CD4-positive, alpha-beta T cell treated with Interleukin-15 for 1 hour (primary cell): ENCODE measurements around the gene BTN3A1.
"Not testable (repeated sequence)": the region's sequence is repeated elsewhere in the genome, so short reads cannot be mapped to it uniquely, and the experiment has no call there.

Source experiments
- DNase-seq: peaks from one replicate; pipeline ENCODE4 v3.0.0-alpha.2; 2020

BTN3A1 gene

DNA sequence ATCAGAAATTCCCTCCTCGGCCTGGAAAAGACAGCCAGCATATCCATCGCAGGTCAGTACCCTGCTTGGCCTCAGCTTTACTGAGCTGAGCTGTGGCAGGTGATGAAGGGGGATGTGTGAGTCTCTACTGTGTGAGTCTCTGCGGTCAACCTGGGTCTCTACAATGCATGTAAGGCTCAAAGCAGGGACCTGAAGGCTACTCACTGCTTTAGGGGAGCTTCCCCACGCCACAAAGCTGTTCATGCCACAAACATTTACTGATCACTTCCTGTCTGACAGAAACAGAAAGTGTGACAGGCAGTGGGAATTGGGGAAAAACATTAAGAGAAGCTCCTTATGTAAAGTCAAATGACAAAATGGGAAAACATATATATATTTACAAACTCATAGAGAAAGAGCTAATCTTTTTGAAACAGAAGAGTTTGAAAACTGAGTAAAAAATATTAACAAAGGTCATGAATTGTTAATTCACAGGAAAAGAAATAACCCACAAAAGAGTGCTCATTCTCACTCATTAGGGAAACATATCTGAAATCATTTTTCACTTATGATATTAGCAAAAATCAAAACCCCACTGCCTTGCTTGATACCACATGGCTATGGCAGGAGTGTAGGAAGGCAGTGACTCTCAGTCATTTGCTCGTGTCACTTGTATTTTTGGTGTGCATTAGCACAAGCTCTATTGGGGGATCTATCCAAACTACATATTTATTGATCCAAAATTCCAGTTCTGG is 44.0 kb downstream of the BTN3A1 start:
- no peak for DNase-seq

- no peak for DNase-seq
Measured at GRCh38 chr6:26447257-26447656, 45.2 kb downstream of the BTN3A1 start.

DNA sequence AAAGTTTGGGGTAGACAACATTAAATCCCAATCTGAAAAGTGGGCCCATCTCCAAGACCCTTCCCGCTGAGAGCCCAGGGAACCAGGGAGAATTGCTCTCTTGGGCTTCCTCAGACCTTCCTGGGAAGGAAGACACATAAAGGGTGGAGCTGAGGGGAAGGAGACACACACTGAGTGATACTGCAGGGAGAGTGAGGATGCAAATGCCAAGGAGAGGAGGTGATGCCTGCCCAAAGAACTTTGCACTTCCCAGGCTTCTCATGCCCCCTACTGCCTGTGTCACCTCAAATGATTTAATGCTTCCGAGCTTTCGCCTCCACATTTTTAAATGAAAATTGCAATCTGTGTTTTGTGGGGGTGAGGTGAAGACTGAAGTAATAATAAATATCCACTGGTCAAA is 48.2 kb downstream of the BTN3A1 start:
- DNase-seq, result no peak

GRCh38 chr6:26452631-26453235 is 50.7 kb downstream of the BTN3A1 start:
- DNase-seq, result no peak

- no peak for DNase-seq
Measured at GRCh38 chr6:26454631-26455030, 52.6 kb downstream of the BTN3A1 start.

DNA sequence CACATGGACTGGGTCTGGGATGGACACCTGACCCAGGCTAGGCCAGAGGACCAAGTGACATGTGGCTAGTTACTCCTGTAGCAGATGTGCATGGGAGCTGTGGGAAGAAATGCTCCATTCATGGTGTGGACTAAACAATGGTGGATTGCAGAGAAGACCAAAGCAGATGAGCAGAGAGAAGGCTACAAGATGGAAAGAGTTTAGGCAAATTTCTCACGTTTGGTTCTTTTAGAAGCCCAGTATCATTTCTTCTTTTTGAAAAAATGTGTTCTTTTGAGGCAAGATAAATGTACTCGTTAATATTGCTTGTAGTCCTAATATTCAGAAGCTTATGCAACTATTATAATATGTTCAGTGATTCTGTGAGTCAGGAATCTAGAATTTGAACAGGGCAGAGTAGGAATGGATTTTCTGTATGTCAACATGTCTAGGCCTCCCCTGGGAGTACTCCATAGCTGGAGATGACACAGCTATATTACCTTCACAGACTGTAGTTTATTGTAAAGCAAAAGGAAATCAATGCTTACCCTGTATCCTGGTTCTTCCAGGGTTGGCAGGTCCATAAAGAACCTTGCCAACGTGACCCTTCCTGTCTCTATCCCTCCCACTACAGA is 53.4 kb downstream of the BTN3A1 start:
- no peak for DNase-seq

- DNase-seq, result peak; percentile 17
Measured at GRCh38 chr6:26457264-26457805, 55.3 kb downstream of the BTN3A1 start.

DNA sequence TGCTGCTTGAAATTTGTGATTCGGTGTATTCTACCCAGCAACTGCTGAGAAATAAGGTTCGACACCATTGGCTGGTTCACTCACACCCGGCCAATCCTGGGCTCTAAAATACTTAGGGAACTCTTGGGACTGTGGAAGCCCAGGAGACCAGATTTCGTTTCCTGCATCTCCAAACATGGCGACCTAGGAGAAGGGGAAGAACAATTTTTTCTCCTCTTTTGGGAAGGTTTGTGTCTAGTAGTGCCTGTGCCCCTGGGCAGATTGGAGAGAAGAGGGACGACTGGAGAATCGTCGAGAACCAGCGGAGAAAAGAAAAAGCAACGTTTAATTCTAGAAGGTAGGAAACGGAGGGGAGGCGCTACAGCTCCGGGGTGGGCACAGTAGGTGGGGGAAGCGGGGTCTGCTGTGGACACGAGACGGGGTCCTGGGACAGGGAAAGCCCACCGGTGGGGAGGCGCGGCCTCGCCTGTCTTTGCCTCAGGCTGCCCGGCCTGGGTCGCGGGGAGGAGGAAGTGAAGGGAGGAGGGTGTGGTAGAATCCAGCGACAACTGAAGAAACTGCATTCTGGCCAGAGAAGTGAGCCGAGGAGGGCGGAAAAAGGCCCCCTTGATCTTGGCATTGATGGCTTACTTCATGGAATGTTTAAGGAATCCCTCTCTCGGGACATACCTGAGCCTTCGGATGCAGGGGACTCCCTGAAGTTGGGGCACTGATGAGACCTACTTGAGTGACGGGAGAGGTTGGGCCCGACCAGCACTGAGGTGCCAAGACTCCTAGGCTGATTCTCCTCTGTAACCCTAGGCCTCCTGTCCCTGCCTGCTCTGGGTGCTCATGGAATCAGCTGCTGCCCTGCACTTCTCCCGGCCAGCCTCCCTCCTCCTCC is 56.0 kb downstream of the BTN3A1 start, which contains the start of gene BTN2A1:
Gene BTN2A1 (plus strand): TSS at position 150 of the 883 bp plus-strand sequence. CDS start 682 bp downstream, at position 832.
- DNase-seq, result peak; percentile 77

- peak; percentile 20 for DNase-seq
Measured at GRCh38 chr6:26459023-26459810, 57.1 kb downstream of the BTN3A1 start.

- not testable (repeated sequence) for DNase-seq
Measured at GRCh38 chr6:26461353-26461752, 59.3 kb downstream of the BTN3A1 start.

DNA sequence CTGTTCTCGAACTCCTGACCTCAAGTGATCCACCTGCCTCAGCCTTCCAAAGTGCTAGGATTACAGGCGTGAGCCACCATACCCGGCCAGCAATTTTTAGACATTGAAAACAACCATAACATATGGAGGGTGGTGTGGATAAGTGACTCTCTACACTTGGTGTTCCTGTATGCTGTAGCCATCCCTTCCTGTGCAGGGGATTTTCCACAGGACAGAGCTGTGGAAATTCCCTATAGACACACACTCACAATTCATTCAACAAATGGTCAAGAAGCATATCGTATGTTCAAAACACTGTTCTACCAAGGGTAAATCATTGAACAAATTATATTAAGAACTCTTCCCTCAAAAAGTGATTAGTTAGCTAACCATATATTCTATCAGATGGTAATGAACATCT is 61.9 kb downstream of the BTN3A1 start:
- DNase-seq, result no peak

DNA sequence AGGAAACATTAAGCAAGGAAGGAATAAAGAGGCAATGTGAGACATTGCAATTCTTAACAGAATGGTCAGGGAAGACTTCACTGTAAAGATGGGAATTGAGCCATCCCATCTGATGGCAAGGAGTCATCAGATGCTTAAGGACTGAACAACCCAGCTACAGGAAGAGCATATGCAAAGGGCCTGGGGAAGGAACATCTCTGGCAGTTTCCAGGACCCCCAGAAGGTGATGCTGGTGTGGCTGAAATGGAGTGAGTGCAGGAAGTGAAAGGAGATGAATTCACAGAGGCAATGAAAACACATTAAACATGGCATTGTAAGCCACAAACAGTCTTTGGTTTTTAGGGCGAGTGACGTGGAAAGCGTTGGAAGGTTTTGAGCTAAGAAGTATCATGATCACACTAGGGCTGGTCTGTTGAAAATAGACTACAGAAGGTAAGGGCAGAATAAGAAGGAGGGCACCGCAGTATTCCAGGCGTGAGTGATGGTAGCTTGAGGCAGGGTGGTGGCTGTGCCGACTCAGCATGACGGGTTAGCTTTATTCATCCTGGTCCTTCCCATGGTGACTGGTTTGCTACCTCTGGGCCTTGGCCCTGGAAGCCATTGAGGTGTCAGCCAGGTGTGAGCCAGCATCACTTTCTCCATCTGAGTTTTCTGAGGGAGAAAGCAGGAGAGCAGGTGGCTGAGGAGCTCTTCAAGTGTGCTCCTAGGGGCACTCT is 62.5 kb downstream of the BTN3A1 start:
- no peak for DNase-seq
